Spleen (tissue), 7 donors: ENCODE results near the gene MAST4.

Experiments
- POLR2A ChIP-seq, 3 donors: fragments of 450-650 bp; IDR thresholded peaks; one replicate each; pipeline ENCODE4 v1.5.1; 2017; ENCODE audit warnings: antibody characterized with exemption in 3 of 3, mild to moderate bottlenecking in 1 of 3
- POLR2AphosphoS5 ChIP-seq, 3 donors: sonication (generic); formaldehyde crosslinking; IDR thresholded peaks; one replicate each; pipeline ENCODE4 v1.5.1; 2017; ENCODE audit warnings: antibody characterized with exemption in 3 of 3
- TF ChIP-seq, protein P1 (sequence below), 11 experiments: fragments of 200-600 bp in 7 of 11; fragments of 450-650 bp in 4 of 11; sonication (generic) in 4 of 11; IDR thresholded peaks in 8 of 11; conservative IDR thresholded peaks in 3 of 11; 1 replicate in 7 of 11; 2 replicates in 4 of 11; pipeline versions ENCODE4 v1.4.0 to v1.8.0; 2016 to 2021; ENCODE audit warnings: antibody characterized with exemption in 11 of 11, inconsistent platforms in 4 of 11, mild to moderate bottlenecking in 1 of 11
- donor health status: DM: no; HTN: no; CAD: no; lungs with moderate emphysema.
- donor health status: DM: no; HTN: no; CAD: no.
- donor health status: DM: no; HTN: no; CAD: no.

DNA sequence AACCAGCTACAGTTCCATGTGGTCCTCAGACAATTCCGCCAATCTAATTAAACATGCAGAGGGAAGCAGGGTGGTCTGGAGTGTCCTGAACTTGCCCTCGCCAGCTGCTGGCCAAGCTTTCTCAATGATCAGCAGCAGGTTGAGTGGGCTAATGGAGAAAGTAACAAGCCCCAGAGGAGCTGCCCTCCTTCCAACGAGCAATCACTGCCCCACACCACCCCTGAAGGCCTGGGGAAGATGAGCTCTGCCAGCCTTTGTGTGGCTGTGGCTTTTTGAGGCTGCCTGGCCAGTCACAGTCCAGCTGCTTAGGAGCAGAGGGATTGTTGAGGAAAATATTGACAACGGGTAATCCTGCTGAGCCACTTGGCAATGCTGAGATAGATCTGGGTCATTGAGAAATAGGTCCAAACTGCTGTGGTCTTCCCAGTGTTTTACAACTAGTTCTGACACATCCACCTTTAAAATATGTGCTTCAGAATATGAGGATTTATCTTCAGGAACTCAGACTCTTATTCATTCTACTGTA, 493.1 kb downstream of the MAST4 start:
- TF ChIP-seq POLR2A (IDR thresholded peaks at IDR 0.05) = no peak
- TF ChIP-seq, protein P1, sequence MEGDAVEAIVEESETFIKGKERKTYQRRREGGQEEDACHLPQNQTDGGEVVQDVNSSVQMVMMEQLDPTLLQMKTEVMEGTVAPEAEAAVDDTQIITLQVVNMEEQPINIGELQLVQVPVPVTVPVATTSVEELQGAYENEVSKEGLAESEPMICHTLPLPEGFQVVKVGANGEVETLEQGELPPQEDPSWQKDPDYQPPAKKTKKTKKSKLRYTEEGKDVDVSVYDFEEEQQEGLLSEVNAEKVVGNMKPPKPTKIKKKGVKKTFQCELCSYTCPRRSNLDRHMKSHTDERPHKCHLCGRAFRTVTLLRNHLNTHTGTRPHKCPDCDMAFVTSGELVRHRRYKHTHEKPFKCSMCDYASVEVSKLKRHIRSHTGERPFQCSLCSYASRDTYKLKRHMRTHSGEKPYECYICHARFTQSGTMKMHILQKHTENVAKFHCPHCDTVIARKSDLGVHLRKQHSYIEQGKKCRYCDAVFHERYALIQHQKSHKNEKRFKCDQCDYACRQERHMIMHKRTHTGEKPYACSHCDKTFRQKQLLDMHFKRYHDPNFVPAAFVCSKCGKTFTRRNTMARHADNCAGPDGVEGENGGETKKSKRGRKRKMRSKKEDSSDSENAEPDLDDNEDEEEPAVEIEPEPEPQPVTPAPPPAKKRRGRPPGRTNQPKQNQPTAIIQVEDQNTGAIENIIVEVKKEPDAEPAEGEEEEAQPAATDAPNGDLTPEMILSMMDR (IDR thresholded peaks at IDR 0.05 in 8 of 11, conservative IDR thresholded peaks at IDR 0.05 in 3 of 11) = no peak
- TF ChIP-seq POLR2AphosphoS5 (IDR thresholded peaks at IDR 0.05) = no peak
